Coronary artery (tissue), 2 donors: ENCODE data around the gene TSGA10IP.

ENCODE experiments used
- DNase-seq: peaks from one replicate; pipeline ENCODE4 v3.0.0-alpha.2; 2017; ENCODE audit warnings: low spot score
- H3K27ac ChIP-seq, 2 donors: fragments of 200-600 bp; sonication (generic); one replicate each; pipeline ENCODE4 v1.5.1; 2016 to 2019
- H3K4me3 ChIP-seq: fragments of 200-600 bp; sonication (generic); 2 replicates; pipeline ENCODE4 v1.5.1; 2016; ENCODE audit warnings: mild to moderate bottlenecking, moderate library complexity
- TF ChIP-seq, protein P1 (sequence below): fragments of 200-600 bp; sonication (generic); IDR thresholded peaks from one replicate; pipeline ENCODE4 v1.5.1; 2019; ENCODE audit warnings: antibody characterized with exemption

Gene TSGA10IP

DNA sequence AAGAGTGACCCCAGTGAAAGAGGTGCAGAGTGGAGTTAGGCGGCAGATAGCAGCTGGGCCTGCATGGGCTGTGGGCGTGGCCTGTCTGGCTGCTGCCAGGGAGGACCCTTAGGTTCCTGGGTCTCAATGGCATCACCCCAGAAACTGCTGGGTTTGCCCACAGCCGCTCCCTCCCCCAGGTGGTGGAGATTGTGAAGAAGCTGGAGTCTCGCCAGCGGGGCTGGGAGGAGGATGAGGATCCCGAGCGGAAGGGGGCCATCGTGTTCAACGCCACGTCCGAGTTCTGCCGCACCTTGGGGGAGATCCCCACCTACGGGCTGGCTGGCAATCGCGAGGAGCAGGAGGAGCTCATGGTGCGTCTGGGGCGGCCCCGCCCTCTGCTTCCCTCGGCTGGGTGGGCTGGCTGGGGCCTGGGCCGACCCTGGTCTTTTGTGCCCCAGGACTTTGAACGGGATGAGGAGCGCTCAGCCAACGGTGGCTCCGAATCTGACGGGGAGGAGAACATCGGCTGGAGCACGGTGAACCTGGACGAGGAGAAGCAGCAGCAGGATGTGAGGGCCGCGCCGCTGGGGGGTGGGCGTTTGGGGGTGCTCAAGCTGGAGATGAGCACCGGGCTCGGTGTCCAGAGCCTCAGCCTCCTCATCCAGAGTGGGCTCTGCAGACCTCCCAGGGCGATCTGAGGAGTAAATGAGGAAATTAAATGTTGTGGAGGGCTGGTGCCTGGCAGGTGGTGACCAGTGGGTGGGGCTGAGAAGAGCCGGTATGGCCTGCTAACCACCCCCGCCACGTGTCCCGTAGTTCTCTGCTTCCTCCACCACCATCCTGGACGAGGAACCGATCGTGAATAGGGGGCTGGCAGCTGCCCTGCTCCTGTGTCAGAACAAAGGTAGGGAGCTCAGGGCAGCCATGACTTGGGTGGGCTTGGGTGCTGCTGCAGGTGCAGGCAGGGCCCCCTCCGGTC is 31.2 kb downstream of the TSGA10IP start:
- H3K4me3 ChIP-seq, result no peak overlapping the region
- DNase-seq, result no peak
- TF ChIP-seq, protein P1, sequence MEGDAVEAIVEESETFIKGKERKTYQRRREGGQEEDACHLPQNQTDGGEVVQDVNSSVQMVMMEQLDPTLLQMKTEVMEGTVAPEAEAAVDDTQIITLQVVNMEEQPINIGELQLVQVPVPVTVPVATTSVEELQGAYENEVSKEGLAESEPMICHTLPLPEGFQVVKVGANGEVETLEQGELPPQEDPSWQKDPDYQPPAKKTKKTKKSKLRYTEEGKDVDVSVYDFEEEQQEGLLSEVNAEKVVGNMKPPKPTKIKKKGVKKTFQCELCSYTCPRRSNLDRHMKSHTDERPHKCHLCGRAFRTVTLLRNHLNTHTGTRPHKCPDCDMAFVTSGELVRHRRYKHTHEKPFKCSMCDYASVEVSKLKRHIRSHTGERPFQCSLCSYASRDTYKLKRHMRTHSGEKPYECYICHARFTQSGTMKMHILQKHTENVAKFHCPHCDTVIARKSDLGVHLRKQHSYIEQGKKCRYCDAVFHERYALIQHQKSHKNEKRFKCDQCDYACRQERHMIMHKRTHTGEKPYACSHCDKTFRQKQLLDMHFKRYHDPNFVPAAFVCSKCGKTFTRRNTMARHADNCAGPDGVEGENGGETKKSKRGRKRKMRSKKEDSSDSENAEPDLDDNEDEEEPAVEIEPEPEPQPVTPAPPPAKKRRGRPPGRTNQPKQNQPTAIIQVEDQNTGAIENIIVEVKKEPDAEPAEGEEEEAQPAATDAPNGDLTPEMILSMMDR, result no peak
- no peak overlapping the region for H3K27ac ChIP-seq

DNA sequence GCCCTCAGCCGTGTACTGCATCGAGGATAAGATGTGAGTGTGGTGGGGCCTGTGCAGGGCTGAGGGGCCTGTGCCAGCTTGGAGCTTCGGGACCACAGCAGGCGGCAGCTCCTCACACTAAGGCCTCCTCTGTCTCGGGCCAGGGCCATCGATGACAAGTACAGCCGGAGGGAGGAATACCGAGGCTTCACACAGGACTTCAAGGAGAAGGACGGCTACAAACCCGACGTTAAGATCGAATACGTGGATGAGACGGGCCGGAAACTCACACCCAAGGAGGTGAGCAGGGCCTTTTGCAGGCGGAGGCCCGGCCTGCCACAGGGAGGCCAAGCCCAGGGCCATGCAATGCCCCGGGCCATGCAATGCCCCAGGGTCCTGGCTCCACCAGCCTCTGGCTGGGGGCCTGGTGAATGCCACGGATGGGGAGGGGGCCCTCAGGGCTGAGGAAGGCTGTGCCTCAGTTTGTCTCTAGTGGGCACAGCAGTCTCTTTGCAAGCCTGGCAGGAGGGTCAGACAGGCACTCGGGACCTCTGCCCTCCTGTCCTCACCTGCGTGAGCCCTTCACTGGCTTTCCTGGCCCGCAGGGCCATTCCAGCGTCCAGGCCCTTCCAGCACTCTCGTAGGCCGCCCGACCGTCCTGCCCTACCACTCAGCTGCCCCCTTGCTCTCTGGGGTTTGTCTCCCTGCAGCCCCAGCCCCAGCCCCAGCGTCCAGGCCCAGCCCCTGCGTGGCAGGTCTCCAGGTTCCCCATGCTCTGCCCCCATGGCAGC is 32.5 kb downstream of the TSGA10IP start:
- TF ChIP-seq, protein P1, result no peak
- Histone ChIP-seq H3K4me3 (no peak overlapping the region), H3K27ac (no peak overlapping the region)
- no peak for DNase-seq

DNA sequence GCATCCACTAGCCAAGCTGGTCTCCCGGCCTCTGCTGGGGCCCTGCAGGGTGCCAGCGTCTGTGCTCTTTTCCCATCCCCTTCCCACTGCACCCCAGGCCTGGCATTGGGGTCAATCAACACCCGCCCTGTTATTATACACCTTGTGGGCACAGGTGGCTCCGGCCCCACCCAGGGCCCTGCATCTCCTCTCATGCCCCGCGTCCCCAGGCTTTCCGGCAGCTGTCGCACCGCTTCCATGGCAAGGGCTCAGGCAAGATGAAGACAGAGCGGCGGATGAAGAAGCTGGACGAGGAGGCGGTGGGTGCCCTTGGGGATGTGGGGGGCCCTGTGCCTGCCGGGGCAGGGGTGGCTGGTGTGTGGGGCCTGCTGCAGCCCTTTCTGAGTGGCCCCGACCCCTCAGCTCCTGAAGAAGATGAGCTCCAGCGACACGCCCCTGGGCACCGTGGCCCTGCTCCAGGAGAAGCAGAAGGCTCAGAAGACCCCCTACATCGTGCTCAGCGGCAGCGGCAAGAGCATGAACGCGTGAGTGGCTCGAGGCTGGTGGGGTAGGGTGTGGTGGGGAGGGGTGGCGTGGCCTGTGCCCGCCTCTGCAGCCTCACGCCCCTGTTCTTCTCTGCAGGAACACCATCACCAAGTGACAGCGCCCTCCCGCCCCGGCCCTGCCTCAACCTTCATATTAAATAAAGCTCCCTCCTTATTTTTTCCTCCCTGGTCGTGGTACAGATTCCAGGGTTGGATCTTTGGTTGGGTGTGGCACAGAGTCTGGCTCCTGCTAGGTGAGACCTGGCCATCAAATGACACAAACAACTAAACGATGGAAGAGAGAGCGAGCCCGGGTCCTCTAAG is 33.3 kb downstream of the TSGA10IP start:
- Histone ChIP-seq H3K4me3 (no peak overlapping the region), H3K27ac (no peak overlapping the region)
- TF ChIP-seq, protein P1, result no peak
- no peak for DNase-seq

DNA sequence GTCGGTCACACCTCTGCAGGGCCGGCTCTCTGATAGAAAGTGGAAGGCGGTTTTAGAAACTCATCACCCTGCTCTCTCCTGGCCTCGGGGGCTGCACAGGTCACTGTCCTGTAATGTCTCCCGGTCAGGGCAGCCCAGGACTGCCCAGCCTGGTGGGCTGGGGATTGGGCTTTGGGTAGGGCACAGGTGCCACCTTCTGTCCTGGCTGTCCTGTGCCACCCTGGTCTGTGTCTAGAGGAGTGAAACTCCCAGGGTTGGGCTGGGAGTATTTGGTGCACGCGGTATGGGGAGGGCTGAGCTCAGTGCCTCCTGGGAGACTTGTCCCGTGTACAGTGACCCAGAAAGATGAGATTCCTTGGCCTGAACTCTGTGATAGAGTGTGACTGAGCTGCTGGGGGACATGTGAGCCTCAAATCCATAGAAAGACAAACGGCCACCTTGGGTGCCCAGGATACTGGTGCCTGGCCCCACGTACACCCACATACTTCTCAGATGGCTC is 34.0 kb downstream of the TSGA10IP start:
- Histone ChIP-seq H3K4me3 (no peak overlapping the region), H3K27ac (no peak overlapping the region)
- DNase-seq, result no peak
- TF ChIP-seq, protein P1, result no peak

- no peak for DNase-seq
- TF ChIP-seq, protein P1, result no peak
- H3K27ac ChIP-seq, result no peak overlapping the region
- H3K4me3 ChIP-seq, result no peak overlapping the region
Observed at GRCh38 chr11:65981101-65981740, 35.9 kb downstream of the TSGA10IP start.
